H1 (cell line): ENCODE data around the gene TYRP1. TPM values are rescaled to one million over a fixed set of nuclear protein-coding genes. Genes with fewer than 3 reads are reported as not detected.

Source experiments
- CTCF ChIA-PET: fragments of 300-600 bp; sonication (Branson Sonifier 250); formaldehyde crosslinking; loops from one replicate; lab custom pipeline; 2021; ENCODE audit not compliant: partially characterized antibody; lab: Charles Lee
- POLR2A ChIA-PET: fragments of 300-600 bp; sonication (Branson Sonifier 250); formaldehyde crosslinking; loops from one replicate; lab custom pipeline; 2021; ENCODE audit warnings: inconsistent platforms; ENCODE audit not compliant: partially characterized antibody; lab: Charles Lee
- DNase-seq, 2 experiments: peaks; one replicate each; pipeline versions ENCODE4 v3.0.0 to v3.0.0-alpha.2; 2010 to 2022; ENCODE audit warnings: low spot score in 2 of 2, low read depth in 1 of 2, mixed read lengths in 1 of 2
- FAIRE-seq: peaks from 2 replicates; lab custom pipeline; 2011; peaks lifted over from hg19 to GRCh38; lab: Jason Lieb, UNC
- H2AFZ ChIP-seq: 2 replicates; pipeline ENCODE4 v1.8.1; 2012; ENCODE audit warnings: low read length, inconsistent platforms
- H2AK5ac ChIP-seq: 2 replicates; pipeline ENCODE4 v1.6.1; 2013; ENCODE audit warnings: low read depth, low read length
- H2BK120ac ChIP-seq: replicated peaks from 2 replicates; pipeline ENCODE3; 2013; ENCODE audit warnings: low read depth, low read length, inconsistent platforms
- H2BK12ac ChIP-seq: 2 replicates; pipeline ENCODE4 v1.6.1; 2013; ENCODE audit warnings: low read depth, low read length
- H2BK15ac ChIP-seq: 2 replicates; pipeline ENCODE4 v1.6.1; 2013; ENCODE audit warnings: low read length
- H2BK20ac ChIP-seq: 2 replicates; pipeline ENCODE4 v1.6.1; 2013; ENCODE audit warnings: low read length
- H2BK5ac ChIP-seq: 2 replicates; pipeline ENCODE4 v1.6.1; 2013; ENCODE audit warnings: low read depth, low read length
- H3K14ac ChIP-seq: 2 replicates; pipeline ENCODE4 v1.6.1; 2013; ENCODE audit warnings: inconsistent platforms; ENCODE audit not compliant: insufficient read length
- H3K18ac ChIP-seq: 2 replicates; pipeline ENCODE4 v1.6.1; 2013; ENCODE audit warnings: low read length; ENCODE audit errors: extremely low read depth
- H3K23ac ChIP-seq: 2 replicates; pipeline ENCODE4 v1.6.1; 2013; ENCODE audit warnings: inconsistent platforms; ENCODE audit not compliant: insufficient read length
- H3K23me2 ChIP-seq: 2 replicates; pipeline ENCODE4 v1.6.1; 2013; ENCODE audit warnings: low read depth, low read length
- H3K27ac ChIP-seq: 2 replicates; pipeline ENCODE4 v1.6.1; 2011; ENCODE audit warnings: low read depth, low read length, inconsistent platforms
- H3K27me3 ChIP-seq, 4 experiments: replicated peaks in 1 of 4; 1 replicate in 1 of 4; 2 replicates in 3 of 4; pipeline versions ENCODE4 v1.6.1 to v1.8.1; 2011 to 2013; ENCODE audit warnings: low read length in 3 of 4, mild to moderate bottlenecking in 3 of 4, inconsistent platforms in 2 of 4, mixed read lengths in 2 of 4, moderate library complexity in 1 of 4; ENCODE audit not compliant: control insufficient read depth in 3 of 4, insufficient read depth in 3 of 4; ENCODE audit errors: extremely low read depth in 1 of 4
- H3K36me3 ChIP-seq, 4 experiments: 2 replicates each; pipeline versions ENCODE4 v1.6.1 to v1.8.1; 2011 to 2013; ENCODE audit warnings: mild to moderate bottlenecking in 4 of 4, low read length in 3 of 4, moderate library complexity in 2 of 4, control low read depth in 1 of 4, inconsistent platforms in 1 of 4; ENCODE audit not compliant: insufficient read depth in 4 of 4, control insufficient read depth in 2 of 4
- H3K4ac ChIP-seq: replicated peaks from 2 replicates; pipeline ENCODE3; 2013; ENCODE audit warnings: low read length, low read depth, mixed read lengths, inconsistent platforms; ENCODE audit not compliant: insufficient read length
- H3K4me1 ChIP-seq, 4 experiments: replicated peaks in 1 of 4; 1 replicate in 1 of 4; 2 replicates in 3 of 4; pipeline versions ENCODE4 v1.6.1 to v1.8.1; 2011 to 2013; ENCODE audit warnings: low read length in 3 of 4, inconsistent platforms in 2 of 4, mixed read lengths in 1 of 4; ENCODE audit not compliant: insufficient read depth in 4 of 4, control insufficient read depth in 3 of 4
- H3K4me2 ChIP-seq, 2 experiments: 2 replicates each; pipeline versions ENCODE4 v1.6.1 to v1.8.1; 2011 to 2013; ENCODE audit warnings: low read depth in 2 of 2, low read length in 2 of 2, control low read depth in 1 of 2, inconsistent platforms in 1 of 2, mild to moderate bottlenecking in 1 of 2; ENCODE audit not compliant: insufficient read depth in 1 of 2
- H3K4me3 ChIP-seq, 4 experiments: fragments of 200-600, 300-600 bp in 1 of 4; sonication (generic), shearing (Covaris generic), sonication (Bioruptor Twin) in 1 of 4; 2 replicates each; pipeline versions ENCODE4 v1.5.1 to v1.8.1; 2011 to 2016; ENCODE audit warnings: low read length in 4 of 4, low read depth in 3 of 4, control low read depth in 2 of 4, inconsistent platforms in 2 of 4, mild to moderate bottlenecking in 2 of 4, mixed read lengths in 1 of 4, moderate library complexity in 1 of 4; ENCODE audit not compliant: insufficient read depth in 2 of 4; ENCODE audit errors: extremely low read depth in 1 of 4
- H3K56ac ChIP-seq: replicated peaks from 2 replicates; pipeline ENCODE3; 2013; ENCODE audit warnings: low read depth, mild to moderate bottlenecking, mixed read lengths, low read length, inconsistent platforms; ENCODE audit not compliant: insufficient read length
- H3K79me1 ChIP-seq: 2 replicates; pipeline ENCODE4 v1.6.1; 2013; ENCODE audit warnings: low read depth, low read length, control low read depth
- H3K79me2 ChIP-seq, 2 experiments: 2 replicates each; pipeline versions ENCODE4 v1.6.1 to v1.8.1; 2012 to 2013; ENCODE audit warnings: low read length in 2 of 2, mild to moderate bottlenecking in 2 of 2, inconsistent platforms in 1 of 2; ENCODE audit not compliant: insufficient read depth in 2 of 2, control insufficient read depth in 1 of 2
- H3K9ac ChIP-seq, 4 experiments: replicated peaks in 1 of 4; 1 replicate in 1 of 4; 2 replicates in 3 of 4; pipeline versions ENCODE4 v1.6.1 to v1.8.1; 2011 to 2013; ENCODE audit warnings: low read depth in 3 of 4, low read length in 3 of 4, control low read depth in 2 of 4, mild to moderate bottlenecking in 2 of 4, moderate library complexity in 2 of 4, inconsistent platforms in 1 of 4; ENCODE audit errors: extremely low read depth in 1 of 4
- H3K9me3 ChIP-seq, 2 experiments: 2 replicates each; pipeline versions ENCODE4 v1.6.1 to v1.8.1; 2012 to 2013; ENCODE audit warnings: mild to moderate bottlenecking in 2 of 2, moderate library complexity in 2 of 2, control low read depth in 1 of 2, inconsistent platforms in 1 of 2, low read depth in 1 of 2, low read length in 1 of 2, mixed read lengths in 1 of 2; ENCODE audit not compliant: insufficient read depth in 2 of 2
- H4K20me1 ChIP-seq, 2 experiments: replicated peaks in 1 of 2; 2 replicates each; pipeline versions ENCODE3 to v1.8.1; 2011 to 2013; ENCODE audit warnings: inconsistent platforms in 2 of 2, low read length in 2 of 2, mild to moderate bottlenecking in 1 of 2; ENCODE audit not compliant: insufficient read depth in 2 of 2, control insufficient read depth in 1 of 2
- H4K5ac ChIP-seq: 2 replicates; pipeline ENCODE4 v1.6.1; 2013; ENCODE audit warnings: low read length, low read depth, mixed read lengths, inconsistent platforms; ENCODE audit not compliant: insufficient read length
- H4K8ac ChIP-seq: 2 replicates; pipeline ENCODE4 v1.8.0; 2013; ENCODE audit warnings: mild to moderate bottlenecking, moderate library complexity, low read length, inconsistent platforms; ENCODE audit not compliant: insufficient read depth; ENCODE audit errors: extremely low read depth
- H4K91ac ChIP-seq: replicated peaks from 2 replicates; pipeline ENCODE3; 2013; ENCODE audit warnings: low read length, mixed read lengths, inconsistent platforms; ENCODE audit not compliant: insufficient read length
- ASH2L ChIP-seq: fragments of 200-600, 300-600 bp; sonication (generic); IDR thresholded peaks from one replicate; pipeline ENCODE4 v1.7.1; 2017; ENCODE audit warnings: low read length
- CREB1 ChIP-seq: IDR thresholded peaks from 2 replicates; pipeline ENCODE4 v1.6.1; 2012; ENCODE audit warnings: inconsistent platforms
- EZH2 ChIP-seq: fragments of 200-600 bp; sonication (generic); IDR thresholded peaks from 2 replicates; pipeline ENCODE4 v1.7.1; 2012; ENCODE audit warnings: low read depth, mild to moderate bottlenecking, moderate library complexity, low read length, inconsistent platforms; ENCODE audit not compliant: severe bottlenecking
- KDM1A ChIP-seq: fragments of 200-600, 300-600 bp; sonication (generic); IDR thresholded peaks from 2 replicates; pipeline ENCODE4 v1.7.1; 2016; ENCODE audit warnings: mild to moderate bottlenecking, low read length, borderline replicate concordance
- RFX5 ChIP-seq: IDR thresholded peaks from 2 replicates; pipeline ENCODE4 v1.6.1; 2011; ENCODE audit warnings: low read depth, low read length, improper control_type of control experiment, borderline replicate concordance
- SIN3A ChIP-seq, 2 experiments: IDR thresholded peaks in 1 of 2; conservative IDR thresholded peaks in 1 of 2; 2 replicates each; pipeline ENCODE4 v1.6.1; 2011 to 2012; ENCODE audit warnings: low read length in 2 of 2, improper control_type of control experiment in 1 of 2, low read depth in 1 of 2, mild to moderate bottlenecking in 1 of 2
- SP4 ChIP-seq: IDR thresholded peaks from 2 replicates; pipeline ENCODE4 v1.6.1; 2012; ENCODE audit warnings: low read length, inconsistent platforms
- TCF12 ChIP-seq: IDR thresholded peaks from 2 replicates; pipeline ENCODE4 v1.6.1; 2011; ENCODE audit warnings: low read depth, mild to moderate bottlenecking, low read length
- WGBS, 2 experiments: shearing (Covaris generic) in 1 of 2; methylation state at CpG; one replicate each; pipeline versions ENCODE4 v1.1.6 to v1.1.7; 2013 to 2015; ENCODE audit warnings: low lambda C conversion rate in 2 of 2, mixed read lengths in 2 of 2, inconsistent platforms in 1 of 2, low coverage in 1 of 2, missing lambda C conversion rate in 1 of 2; ENCODE audit not compliant: insufficient replicate concordance in 2 of 2, insufficient coverage in 1 of 2, insufficient read length in 1 of 2; ENCODE audit errors: extremely low coverage in 1 of 2, missing lambda C conversion rate in 1 of 2; 5-methylcytosine and 5-hydroxymethylcytosine counted together
- polyA plus RNA-seq, 7 experiments: library from polyadenylated mRNA; depleted of rRNA in 3 of 7; stranded (reverse) in 5 of 7; unstranded in 2 of 7; fragments of >200 nt in 5 of 7; fragments of 200-250 nt in 2 of 7; gene quantifications; 1 replicate in 5 of 7; 2 replicates in 1 of 7; 4 replicates in 1 of 7; pipeline versions ENCODE4 v1.2.1 to v1.2.3, GENCODE V29; 2011 to 2013; ENCODE audit warnings: missing spikeins in 2 of 7, mixed read lengths in 2 of 7
- total RNA-seq: library from RNA; stranded (reverse); fragmentation: NEBNext Ultra II Directional; extraction: Animal tissue kit (Norgen Biotek cat#: 25700); gene quantifications from 2 replicates; pipeline ENCODE4 v1.2.1, GENCODE V29; 2021

Gene TYRP1
- total and polyA plus RNA-seq, 2 of the 8 experiments (the other 6 are each of a cell fraction or from before 2014, with no cell fraction given): 0.15 TPM; not detected in 1

DNA sequence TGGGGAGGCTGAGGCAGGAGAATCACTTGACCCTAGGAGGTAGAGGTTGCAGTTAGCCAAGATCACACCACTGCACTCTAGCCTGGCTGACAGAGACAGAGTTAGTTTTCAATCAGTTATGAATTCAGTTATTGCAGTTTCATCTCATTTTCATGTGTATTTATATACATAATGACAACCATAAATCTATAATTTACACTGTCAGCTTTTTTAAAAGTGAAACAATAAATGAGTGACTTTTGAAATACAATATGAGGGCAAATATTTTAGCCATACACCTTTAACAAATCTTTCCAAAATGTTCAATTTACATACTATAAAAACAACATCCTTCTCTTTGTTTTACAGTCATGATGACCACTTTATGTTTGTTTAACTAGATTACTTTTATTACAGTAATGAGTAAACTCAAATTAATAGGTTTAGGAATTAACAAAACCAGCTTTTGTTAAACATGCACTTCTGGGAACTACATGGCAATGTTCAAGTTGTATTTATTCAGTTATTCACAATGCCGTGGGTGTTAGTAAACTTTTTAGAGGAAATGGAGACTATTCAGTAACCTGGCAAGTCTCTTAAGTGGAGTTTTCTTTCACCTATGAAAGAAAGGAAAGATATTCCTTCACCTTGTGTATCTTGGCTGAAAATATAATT is 12.7 kb downstream of the TYRP1 start:
- Histone ChIP-seq H3K56ac (no peak overlapping the region), H2AK5ac (no peak overlapping the region), H3K4me1 (no peaks in the 10 kb centered on the region), H2BK20ac (no peak overlapping the region), H4K5ac (no peak overlapping the region), H3K23me2 (no peaks in the 10 kb centered on the region), H3K27me3 (no peaks in the 10 kb centered on the region), H2BK5ac (no peak overlapping the region), H2AFZ (no peak overlapping the region), H3K79me2 (no peaks in the 10 kb centered on the region), H3K79me1 (no peaks in the 10 kb centered on the region), H3K14ac (no peak overlapping the region), H3K36me3 (no peaks in the 10 kb centered on the region), H3K18ac (no peak overlapping the region), H3K9me3 (no peaks in the 10 kb centered on the region), H3K27ac (no peak overlapping the region), H4K20me1 (no peaks in the 10 kb centered on the region), H3K23ac (no peak overlapping the region), H3K4ac (no peak overlapping the region), H4K91ac (no peak overlapping the region), H2BK120ac (no peak overlapping the region), H2BK12ac (no peak overlapping the region), H2BK15ac (no peak overlapping the region), H3K4me2 (no peak overlapping the region), H3K4me3 (no peak overlapping the region), H3K9ac (no peak overlapping the region), H4K8ac (no peak overlapping the region)
- 86% methylated on average over 1 of the region's 1 CpG; no CpG with 5 or more reads in 1 of the 2 experiments for WGBS, 2 experiments
- DNase-seq: no peak
- ChIA-PET CTCF (no interaction called here), POLR2A (no interaction called here)
- FAIRE-seq: no peak
- TF ChIP-seq EZH2 (no peak), TCF12 (no peak), KDM1A (no peak), RFX5 (no peak), CREB1 (no peak), SIN3A (conservative IDR thresholded peaks at IDR 0.05 in 1 of 2, IDR thresholded peaks at IDR 0.05 in 1 of 2; ENCODE audit: low read depth in 1 of 2, low read length in 2 of 2) (no peak), ASH2L (no peak), SP4 (no peak)
